Measurements from ENCODE around the gene PTOV1. TPM values are rescaled to one million over a fixed set of nuclear protein-coding genes. Genes with fewer than 3 reads are reported as not detected.
A peak's percentile ranks its signal among the peaks of the same experiment; 100 is the strongest.

The PTOV1 gene
- total RNA-seq, 1 donor from 2014 or later, result 124 TPM

DNA sequence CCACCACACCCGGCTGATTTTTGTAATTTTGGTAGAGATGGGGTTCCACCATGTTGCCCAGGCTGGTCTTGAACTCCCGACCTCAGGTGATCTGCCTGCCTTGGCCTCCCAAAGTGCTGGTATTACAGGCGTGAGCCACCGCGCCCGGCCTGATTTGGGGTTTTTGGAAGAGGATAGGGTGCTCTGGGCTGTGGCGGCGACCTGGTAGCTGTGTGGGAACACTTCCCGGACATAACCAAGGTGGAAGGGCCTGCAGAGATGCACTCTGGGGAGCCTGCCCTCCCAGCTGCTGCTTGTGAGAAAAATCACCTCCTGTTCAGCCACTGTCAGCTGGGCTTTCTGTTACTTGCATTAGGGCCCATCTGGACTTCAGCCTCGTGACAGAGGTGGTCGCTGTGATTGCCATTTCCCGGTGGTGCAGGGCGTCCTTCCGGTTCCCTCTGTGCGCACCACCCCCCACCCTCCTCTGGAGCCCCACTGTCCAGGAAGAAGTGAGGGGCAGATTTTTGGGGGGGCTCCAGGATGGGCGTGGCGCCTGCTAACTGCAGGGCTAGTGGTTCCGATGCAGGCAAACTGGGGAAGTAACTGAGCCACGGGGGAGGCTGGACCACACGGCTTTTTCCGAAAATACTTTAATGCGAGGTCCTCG is 38.2 kb downstream of the PTOV1 start:
- Histone ChIP-seq H3K4me3 (no peak overlapping the region), H3K9me3 (no peaks in the 10 kb centered on the region), H3K4me1 (peaks cover 10% of the 10 kb centered on the region), H3K27ac (no peak overlapping the region), H3K27me3 (ENCODE audit: low read depth) (peaks cover 3% of the 10 kb centered on the region), H3K36me3 (peaks cover 29% of the 10 kb centered on the region)
- intact Hi-C loops (cut with DNase I), result no loop called here
- no peak for ATAC-seq
- DNase-seq, result no peak
- TF ChIP-seq CTCF (IDR thresholded peaks at IDR 0.05), result no peak

DNA sequence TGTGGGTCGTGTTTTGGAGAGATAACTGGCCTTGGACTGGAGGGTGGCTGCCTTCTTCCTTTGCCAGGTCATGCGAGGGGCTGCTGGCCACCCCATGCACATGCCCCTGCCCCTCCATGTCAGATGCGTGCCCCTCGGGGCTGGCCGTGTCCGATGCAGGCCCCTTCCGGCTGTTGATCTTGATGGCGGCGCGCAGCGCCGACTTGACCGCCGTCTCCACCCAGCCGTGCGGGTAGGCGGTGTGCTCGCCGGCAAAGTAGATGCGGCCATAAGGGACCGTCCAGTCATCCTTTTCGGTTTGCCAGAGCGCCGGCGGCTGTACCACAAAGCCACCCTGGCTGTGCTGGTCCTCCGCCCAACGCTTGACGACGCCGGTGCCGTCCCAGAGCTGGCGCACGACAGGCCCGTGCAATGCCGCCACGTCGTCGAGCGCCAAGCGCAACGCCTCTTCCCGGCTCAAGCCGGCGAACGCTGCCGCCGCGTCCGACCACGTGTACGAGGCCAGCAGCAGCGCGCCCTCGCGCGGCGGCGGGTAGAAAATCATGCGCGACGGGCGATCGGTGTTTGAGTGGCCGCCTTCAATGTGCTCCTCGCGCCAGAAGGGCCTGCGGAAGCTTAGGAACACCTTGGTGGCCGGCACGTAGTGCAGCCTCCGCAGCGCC is 38.9 kb downstream of the PTOV1 start:
- Histone ChIP-seq H3K4me1 (peaks cover 10% of the 10 kb centered on the region), H3K9me3 (no peaks in the 10 kb centered on the region), H3K27me3 (ENCODE audit: low read depth) (peaks cover 3% of the 10 kb centered on the region), H3K36me3 (peaks cover 22% of the 10 kb centered on the region), H3K4me3 (peak overlapping the region; percentile 53), H3K27ac (no peak overlapping the region)
- intact Hi-C loops (cut with DNase I), result no loop called here
- DNase-seq (peak; percentile 86), ATAC-seq (peak; percentile 84 to 85)
- peak; percentile 86 for TF ChIP-seq CTCF (IDR thresholded peaks at IDR 0.05)

- Histone ChIP-seq H3K4me3 (peak overlapping the region; percentile 53), H3K36me3 (peaks cover 14% of the 10 kb centered on the region), H3K27me3 (ENCODE audit: low read depth) (peaks cover 3% of the 10 kb centered on the region), H3K4me1 (peaks cover 10% of the 10 kb centered on the region), H3K27ac (no peak overlapping the region), H3K9me3 (no peaks in the 10 kb centered on the region)
- intact Hi-C loops (cut with DNase I), result no loop called here
- no peak for TF ChIP-seq CTCF (IDR thresholded peaks at IDR 0.05)
- ATAC-seq, result peak; percentile 78 to 83
- DNase-seq, result peak; percentile 71
Measured at GRCh38 chr19:49890349-49891311, 39.7 kb downstream of the PTOV1 start.

DNA sequence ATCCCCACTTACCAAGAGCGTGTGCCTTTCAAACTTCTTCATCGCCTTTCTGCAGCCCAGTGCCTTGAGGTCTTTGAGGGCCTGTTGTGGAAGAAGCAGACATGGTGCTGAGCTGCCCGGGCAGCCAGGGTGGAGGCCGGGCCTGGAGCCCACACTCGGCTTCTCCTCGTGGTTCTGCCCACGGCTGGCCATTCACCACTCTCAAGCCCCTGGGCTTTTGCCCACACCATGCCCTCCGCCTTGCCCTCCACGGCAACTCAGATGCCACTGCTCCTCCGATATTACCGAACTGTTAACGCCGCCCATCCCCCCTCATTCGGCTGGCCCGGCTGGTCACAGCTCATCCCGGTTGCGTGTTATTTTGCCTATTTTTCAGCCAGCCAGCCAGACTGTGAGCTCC is 40.4 kb downstream of the PTOV1 start:
- Histone ChIP-seq H3K9me3 (no peaks in the 10 kb centered on the region), H3K4me3 (no peak overlapping the region), H3K4me1 (peaks cover 16% of the 10 kb centered on the region), H3K27ac (no peak overlapping the region), H3K36me3 (peaks cover 6% of the 10 kb centered on the region), H3K27me3 (ENCODE audit: low read depth) (peaks cover 3% of the 10 kb centered on the region)
- DNase-seq, result no peak
- intact Hi-C loops (cut with DNase I), result no loop called here
- no peak for TF ChIP-seq CTCF (IDR thresholded peaks at IDR 0.05)
- ATAC-seq, result no peak

DNA sequence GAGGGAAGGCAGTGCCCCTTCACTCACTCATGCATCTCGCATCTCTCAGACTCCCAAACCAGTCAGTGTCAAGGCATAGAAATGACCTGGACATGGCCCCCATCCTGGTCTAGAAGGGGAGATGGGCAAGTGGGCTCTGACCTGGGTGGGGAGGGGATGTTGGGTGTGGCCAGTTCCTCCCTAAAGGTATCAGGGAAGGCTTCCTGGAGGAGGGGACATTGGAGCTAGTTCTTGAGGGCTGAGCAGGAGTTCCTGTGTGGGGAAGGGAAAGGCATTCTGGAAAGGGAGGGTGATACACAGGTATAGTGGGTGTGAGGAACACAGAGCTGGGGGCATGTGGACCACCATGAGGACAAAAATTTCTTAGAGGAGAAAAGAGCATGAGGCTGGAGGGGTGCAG is 41.8 kb downstream of the PTOV1 start:
- peaks cover 29% of the 10 kb centered on the region for H3K4me1 ChIP-seq
- intact Hi-C loops (cut with DNase I), result no loop called here
- H3K36me3 ChIP-seq, result peaks cover 4% of the 10 kb centered on the region
- ATAC-seq (no peak), DNase-seq (no peak)
- peaks cover 3% of the 10 kb centered on the region for H3K27me3 ChIP-seq (ENCODE audit: low read depth)
- H3K27ac ChIP-seq, result no peak overlapping the region
- H3K9me3 ChIP-seq, result no peaks in the 10 kb centered on the region
- TF ChIP-seq CTCF (IDR thresholded peaks at IDR 0.05), result no peak
- H3K4me3 ChIP-seq, result no peak overlapping the region

All from lower lobe of right lung (tissue), 2 donors.